GM12878 (cell line): ENCODE results near the gene EED. TPM values are rescaled to one million over a fixed set of nuclear protein-coding genes. Genes with fewer than 3 reads are reported as not detected.

Source experiments
- BHLHE40 ChIP-seq, 2 experiments: fragments of 450-650 bp in 1 of 2; IDR thresholded peaks; 2 replicates each; pipeline ENCODE4 v1.6.1; 2011 to 2017; ENCODE audit warnings: low read depth in 2 of 2, borderline replicate concordance in 1 of 2, improper control_type of control experiment in 1 of 2, low read length in 1 of 2, mild to moderate bottlenecking in 1 of 2
- CUX1 ChIP-seq: IDR thresholded peaks from 2 replicates; pipeline ENCODE4 v1.6.1; 2012; ENCODE audit warnings: improper control_type of control experiment, low read depth, low read length; ENCODE audit not compliant: insufficient replicate concordance
- GABPA ChIP-seq: IDR thresholded peaks from 2 replicates; pipeline ENCODE4 v1.6.1; 2014; ENCODE audit warnings: antibody characterized with exemption, low read depth, mild to moderate bottlenecking, inconsistent platforms
- SIN3A ChIP-seq: IDR thresholded peaks from 2 replicates; pipeline ENCODE4 v1.6.1; 2012; ENCODE audit warnings: low read depth, low read length, improper control_type of control experiment
- ZBTB40 ChIP-seq: fragments of 450-650 bp; IDR thresholded peaks from 2 replicates; pipeline ENCODE4 v1.6.1; 2016; ENCODE audit warnings: mild to moderate bottlenecking, moderate library complexity, borderline replicate concordance
- polyA plus RNA-seq, 11 experiments: library from polyadenylated mRNA; depleted of rRNA in 4 of 11; unstranded in 6 of 11; stranded (reverse) in 5 of 11; fragments of >200 nt; fragmentation: Nextera tagmentation in 4 of 11; fragmentation: Illumina TruSeq in 1 of 11; extraction: Ambion mirVana in 4 of 11; extraction: Trizol in 1 of 11; gene quantifications; 1 replicate in 1 of 11; 2 replicates in 10 of 11; pipeline versions ENCODE4 v1.2.1 to v1.2.3, GENCODE V29; 2011 to 2016; ENCODE audit warnings: inconsistent platforms in 2 of 11, missing spikeins in 2 of 11, low read depth in 1 of 11
- total RNA-seq, 4 experiments: library from RNA; depleted of rRNA in 3 of 4; stranded (reverse); fragments of >200 nt in 3 of 4; fragmentation: Illumina TruSeq in 1 of 4; extraction: Trizol in 1 of 4; gene quantifications; 2 replicates each; pipeline versions ENCODE4 v1.2.1 to v1.2.3, GENCODE V29; 2013 to 2021

EED gene
- total and polyA plus RNA-seq, 10 of the 15 experiments (the other 5 are each of a cell fraction or from before 2014, with no cell fraction given): 41.5 to 140 (median 72.2) TPM

GRCh38 chr11:86279747-86280146, 35.2 kb downstream of the EED start (continued):
- TF ChIP-seq CUX1 (no peak), BHLHE40 (IDR thresholded peaks at IDR 0.05; ENCODE audit: borderline replicate concordance in 1 of 2, low read depth in 2 of 2, low read length in 1 of 2) (no peak), GABPA (no peak), ZBTB40 (no peak), SIN3A (no peak)
